Kidney (tissue), 14 donors: ENCODE results near the gene NHS. TPM values are rescaled to one million over a fixed set of nuclear protein-coding genes. Genes with fewer than 3 reads are reported as not detected.

Experiments used
- DNase-seq, 5 donors: peaks; one replicate each; pipeline ENCODE4 v3.0.0-alpha.2; 2013 to 2020
- FAIRE-seq: peaks from 2 replicates; lab custom pipeline; 2012; peaks lifted over from hg19 to GRCh38; lab: Jason Lieb, UNC
- H3K27ac ChIP-seq, 2 donors: one replicate each; pipeline ENCODE4 v1.7.0; 2013; ENCODE audit warnings: low read depth in 2 of 2, low read length in 2 of 2, inconsistent platforms in 1 of 2
- H3K27me3 ChIP-seq: one replicate; pipeline ENCODE4 v1.7.1; 2013; ENCODE audit warnings: low read length, inconsistent platforms; ENCODE audit not compliant: control insufficient read depth, insufficient read depth
- H3K36me3 ChIP-seq, 3 donors: one replicate each; pipeline versions ENCODE4 v1.7.0 to v1.7.1; 2013; ENCODE audit warnings: low read length in 3 of 3, control low read depth in 1 of 3, inconsistent platforms in 1 of 3; ENCODE audit not compliant: insufficient read depth in 3 of 3, control insufficient read depth in 2 of 3
- H3K4me1 ChIP-seq, 3 donors: one replicate each; pipeline versions ENCODE4 v1.7.0 to v1.7.1; 2013; ENCODE audit warnings: low read length in 3 of 3, inconsistent platforms in 1 of 3, low read depth in 1 of 3; ENCODE audit not compliant: control insufficient read depth in 2 of 3, insufficient read depth in 2 of 3
- H3K4me3 ChIP-seq, 3 donors: one replicate each; pipeline versions ENCODE4 v1.7.0 to v1.8.1; 2013; ENCODE audit warnings: low read length in 3 of 3, control low read depth in 1 of 3, inconsistent platforms in 1 of 3
- H3K9ac ChIP-seq, 3 donors: one replicate each; pipeline versions ENCODE4 v1.7.0 to v1.7.1; 2013; ENCODE audit warnings: low read length in 3 of 3, control low read depth in 1 of 3, inconsistent platforms in 1 of 3
- H3K9me3 ChIP-seq, 3 donors: one replicate each; pipeline versions ENCODE4 v1.7.0 to v1.7.1; 2013; ENCODE audit warnings: low read length in 3 of 3, control low read depth in 1 of 3, inconsistent platforms in 1 of 3; ENCODE audit not compliant: control insufficient read depth in 2 of 3, insufficient read depth in 1 of 3
- CTCF ChIP-seq: IDR thresholded peaks from 3 replicates; pipeline ENCODE4 v1.5.1; 2012; ENCODE audit warnings: mild to moderate bottlenecking, moderate library complexity, borderline replicate concordance; ENCODE audit not compliant: insufficient read depth; ENCODE audit errors: extremely low read depth
- intact Hi-C: fragments of 100-400 bp; cut with DNase I; formaldehyde crosslinking; loops from one replicate; pipeline ENCODE4 v1.11.1; 2022
- polyA plus RNA-seq: library from polyadenylated mRNA; stranded (reverse); fragments of 350-450 nt; fragmentation: Illumina TruSeq; extraction: RNeasy Lipid Tissue Mini Kit (QIAGEN cat#74804); gene quantifications from one replicate; pipeline ENCODE4 v1.2.3, GENCODE V29; 2014; ENCODE audit warnings: low read depth, low replicate concordance; ENCODE audit not compliant: insufficient read depth
- total RNA-seq: library from RNA; stranded (reverse); fragmentation: NEBNext Ultra II Directional; extraction: Animal tissue kit (Norgen Biotek cat#: 25700); gene quantifications from one replicate; pipeline ENCODE4 v1.2.1, GENCODE V29; 2021
- donor health status: control.
- donor health status: control.
- donor health status: control.
- donor health status: control.
- donor health status: control.
- donor health status: DM: yes; HTN: yes; CAD: no.
- donor health status: Normal renal cell carcinoma (clear cell type).

Gene NHS
- total and polyA plus RNA-seq, 2 donors from 2014 or later: 3.1 to 28.9 TPM

- Histone ChIP-seq H3K9ac (no peak overlapping the region), H3K27ac (no peak overlapping the region), H3K36me3 (no peaks in the 10 kb centered on the region), H3K4me1 (no peaks in the 10 kb centered on the region), H3K9me3 (no peaks in the 10 kb centered on the region), H3K4me3 (no peak overlapping the region), H3K27me3 (peaks cover 5% of the 10 kb centered on the region)
- TF ChIP-seq CTCF: no peak
- intact Hi-C loops: no loop called here
- no peak for DNase-seq
- no peak for FAIRE-seq
Observed at GRCh38 chrX:17472424-17472823, 97.4 kb downstream of the NHS start.

GRCh38 chrX:17473021-17473420, 98.0 kb downstream of the NHS start:
- FAIRE-seq: no peak
- Histone ChIP-seq H3K4me3 (no peak overlapping the region), H3K27ac (no peak overlapping the region), H3K4me1 (no peaks in the 10 kb centered on the region), H3K9ac (no peak overlapping the region), H3K36me3 (no peaks in the 10 kb centered on the region), H3K9me3 (no peaks in the 10 kb centered on the region), H3K27me3 (peaks cover 5% of the 10 kb centered on the region)
- no peak for DNase-seq
- intact Hi-C loops: no loop called here
- no peak for TF ChIP-seq CTCF

GRCh38 chrX:17474892-17475291, 99.9 kb downstream of the NHS start:
- Histone ChIP-seq H3K27ac (no peak overlapping the region), H3K4me1 (no peaks in the 10 kb centered on the region), H3K4me3 (no peak overlapping the region), H3K9me3 (no peaks in the 10 kb centered on the region), H3K27me3 (peaks cover 5% of the 10 kb centered on the region), H3K9ac (no peak overlapping the region), H3K36me3 (no peaks in the 10 kb centered on the region)
- no peak for FAIRE-seq
- DNase-seq: no peak
- TF ChIP-seq CTCF: no peak
- intact Hi-C loops: no loop called here
